HepG2 (cell line): ENCODE data around the gene TRA2B. TPM values are rescaled to one million over a fixed set of nuclear protein-coding genes. Genes with fewer than 3 reads are reported as not detected.

Experiments
- ARID3A ChIP-seq: IDR thresholded peaks from 2 replicates; pipeline ENCODE4 v1.6.1; 2012; ENCODE audit warnings: low read depth, low read length, improper control_type of control experiment
- ARNTL ChIP-seq: sonication (generic); formaldehyde crosslinking; IDR thresholded peaks from 2 replicates; pipeline ENCODE4 v1.4.0; 2020; ENCODE audit warnings: mild to moderate bottlenecking, missing genetic modification reagents
- IKZF4 ChIP-seq: sonication (generic); formaldehyde crosslinking; IDR thresholded peaks from 2 replicates; pipeline ENCODE4 v1.5.1; 2020; ENCODE audit warnings: borderline replicate concordance, mild to moderate bottlenecking, low read depth, missing genetic modification reagents; ENCODE audit errors: not compliant biosample characterization
- KAT7 ChIP-seq: IDR thresholded peaks from 2 replicates; pipeline ENCODE4 v1.6.1; 2018; ENCODE audit warnings: borderline replicate concordance, missing compliant biosample characterization
- LCORL ChIP-seq, 2 experiments: fragments of 450-650 bp in 1 of 2; sonication (generic) in 1 of 2; formaldehyde crosslinking in 1 of 2; IDR thresholded peaks; 2 replicates each; pipeline versions ENCODE4 v1.5.0 to v1.6.1; 2017 to 2020; ENCODE audit warnings: antibody characterized with exemption in 1 of 2, missing genetic modification reagents in 1 of 2
- ONECUT2 ChIP-seq: sonication (generic); formaldehyde crosslinking; IDR thresholded peaks from 2 replicates; pipeline ENCODE4 v1.4.0; 2020; ENCODE audit warnings: missing genetic modification reagents
- RBAK ChIP-seq: sonication (generic); formaldehyde crosslinking; IDR thresholded peaks from 2 replicates; pipeline ENCODE4 v1.5.1; 2020; ENCODE audit warnings: mild to moderate bottlenecking, missing genetic modification reagents
- RFXAP ChIP-seq: sonication (generic); formaldehyde crosslinking; IDR thresholded peaks from 2 replicates; pipeline ENCODE4 v1.4.0; 2020; ENCODE audit warnings: missing genetic modification reagents, borderline replicate concordance
- SOX6 ChIP-seq, 2 experiments: fragments of 450-650 bp in 1 of 2; sonication (generic) in 1 of 2; formaldehyde crosslinking in 1 of 2; IDR thresholded peaks; 2 replicates each; pipeline versions ENCODE4 v1.4.0 to v1.6.1; 2017 to 2020; ENCODE audit warnings: antibody characterized with exemption in 1 of 2, mild to moderate bottlenecking in 1 of 2, missing genetic modification reagents in 1 of 2
- TP53 ChIP-seq: sonication (generic); formaldehyde crosslinking; conservative IDR thresholded peaks from 2 replicates; pipeline ENCODE4 v1.4.0; 2020; ENCODE audit warnings: missing genetic modification reagents
- ZNF333 ChIP-seq: sonication (generic); formaldehyde crosslinking; IDR thresholded peaks from 2 replicates; pipeline ENCODE4 v1.4.0; 2020; ENCODE audit warnings: mild to moderate bottlenecking, missing genetic modification reagents, borderline replicate concordance
- ZNF382 ChIP-seq: sonication (generic); formaldehyde crosslinking; IDR thresholded peaks from 2 replicates; pipeline ENCODE4 v1.5.0; 2020; ENCODE audit warnings: missing genetic modification reagents, mild to moderate bottlenecking, borderline replicate concordance
- ZNF383 ChIP-seq: sonication (generic); formaldehyde crosslinking; IDR thresholded peaks from 2 replicates; pipeline ENCODE4 v1.4.0; 2020; ENCODE audit warnings: missing genetic modification reagents, mild to moderate bottlenecking, borderline replicate concordance
- ZNF607 ChIP-seq: sonication (generic); formaldehyde crosslinking; IDR thresholded peaks from 2 replicates; pipeline ENCODE4 v1.5.1; 2020; ENCODE audit warnings: missing genetic modification reagents, mild to moderate bottlenecking, borderline replicate concordance
- ZNF644 ChIP-seq: IDR thresholded peaks from 2 replicates; pipeline ENCODE4 v1.6.1; 2016; ENCODE audit warnings: low read depth
- ZNF704 ChIP-seq: sonication (generic); formaldehyde crosslinking; IDR thresholded peaks from 2 replicates; pipeline ENCODE4 v1.8.1; 2023; ENCODE audit warnings: mild to moderate bottlenecking, inconsistent platforms, moderate library complexity, missing genetic modification reagents, borderline replicate concordance
- ZNF878 ChIP-seq: sonication (generic); formaldehyde crosslinking; IDR thresholded peaks from 2 replicates; pipeline ENCODE4 v1.8.1; 2023; ENCODE audit warnings: mild to moderate bottlenecking, missing genetic modification reagents, moderate library complexity
- ZNF883 ChIP-seq: sonication (generic); formaldehyde crosslinking; IDR thresholded peaks from 2 replicates; pipeline ENCODE4 v1.5.1; 2020; ENCODE audit warnings: mild to moderate bottlenecking, missing genetic modification reagents; ENCODE audit errors: not compliant biosample characterization
- ZSCAN20 ChIP-seq: sonication (generic); formaldehyde crosslinking; IDR thresholded peaks from 2 replicates; pipeline ENCODE4 v1.4.0; 2020; ENCODE audit warnings: missing genetic modification reagents, mild to moderate bottlenecking, borderline replicate concordance
- polyA plus RNA-seq, 8 experiments: library from polyadenylated mRNA; depleted of rRNA in 3 of 8; stranded (reverse) in 7 of 8; unstranded in 1 of 8; fragments of >200 nt; fragmentation: Illumina TruSeq in 4 of 8; extraction: Trizol in 4 of 8; gene quantifications; 2 replicates each; pipeline versions ENCODE4 v1.2.1 to v1.2.3, GENCODE V29; 2011 to 2016; ENCODE audit warnings: low read depth in 4 of 8, missing spikeins in 1 of 8, mixed read lengths in 1 of 8; ENCODE audit not compliant: insufficient read depth in 1 of 8
- total RNA-seq, 5 experiments: library from RNA; depleted of rRNA; stranded (reverse); fragments of >200 nt; fragmentation: Illumina TruSeq; extraction: Trizol; gene quantifications; 2 replicates each; pipeline ENCODE4 v1.2.3, GENCODE V29; 2016; ENCODE audit warnings: low read depth in 1 of 5
- TF ChIP-seq, protein P1 (sequence below): sonication (generic); formaldehyde crosslinking; IDR thresholded peaks from 2 replicates; pipeline ENCODE4 v1.4.0; 2020; ENCODE audit warnings: missing genetic modification reagents, borderline replicate concordance

The TRA2B gene
- total and polyA plus RNA-seq, 2 of the 13 experiments (the other 11 are each of a cell fraction or from before 2014, with no cell fraction given), result 105 to 241 TPM

DNA sequence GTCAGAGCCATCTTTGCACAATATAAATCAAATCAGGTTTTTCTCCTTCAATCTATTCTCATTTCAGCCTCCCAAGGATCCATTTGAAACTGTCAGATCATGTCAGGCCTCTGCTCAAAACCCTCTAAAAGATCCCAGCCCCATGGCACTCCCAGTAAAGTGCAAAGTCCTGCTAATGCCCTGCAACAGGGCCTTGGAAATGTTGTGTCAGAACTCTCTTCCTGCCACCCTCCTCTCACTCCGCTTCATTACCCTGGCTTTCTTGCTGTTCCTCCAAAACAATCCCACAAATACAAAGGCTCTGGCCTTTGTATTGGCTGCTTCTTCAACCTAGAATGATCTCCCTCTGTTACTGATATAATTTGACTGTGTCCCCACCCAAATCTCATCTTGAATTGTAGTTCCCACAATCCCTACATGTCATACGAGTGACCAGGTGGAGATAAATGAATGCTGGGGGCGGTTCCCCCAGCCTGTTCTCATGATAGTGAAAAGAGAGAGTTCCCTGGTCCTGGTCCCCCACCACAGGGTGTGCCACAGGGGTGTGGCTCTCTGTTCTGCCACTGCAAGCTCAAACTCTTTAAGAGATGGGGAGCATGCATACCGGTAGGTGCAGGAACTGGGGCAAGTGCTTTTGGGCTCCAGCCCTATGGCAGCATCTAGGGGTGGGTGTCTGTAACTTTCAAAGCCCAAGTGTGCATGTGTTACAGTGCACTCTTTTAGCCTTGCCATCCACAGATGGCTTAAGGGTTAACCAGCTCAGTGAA, 22.9 kb upstream of the TRA2B start (continued):
- TF ChIP-seq ARID3A (no peak), ZNF883 (CRISPR knock-in tag) (no peak), ONECUT2 (CRISPR knock-in tag) (no peak), ZNF383 (CRISPR knock-in tag) (no peak), ZNF382 (CRISPR knock-in tag) (no peak), ZNF607 (peak; percentile 42; the same call in 1 of the 2 replicates), RBAK (no peak), ZNF644 (CRISPR knock-in tag) (peak; percentile 91), KAT7 (CRISPR knock-in tag) (0 out of 2 replicates have a peak, but pooled peaks have one; percentile 40), ZNF704 (no peak; the same call in 1 of the 2 replicates), RFXAP (CRISPR knock-in tag) (no peak), ZNF878 (CRISPR knock-in tag) (peak; percentile 49; the same call in 1 of the 2 replicates), ARNTL (CRISPR knock-in tag) (no peak), IKZF4 (CRISPR knock-in tag) (no peak), ZSCAN20 (CRISPR knock-in tag) (no peak), TP53 (CRISPR knock-in tag) (no peak), LCORL (IDR thresholded peaks at IDR 0.05) (no peak), LCORL (CRISPR knock-in tag; IDR thresholded peaks at IDR 0.05) (no peak), SOX6 (IDR thresholded peaks at IDR 0.05) (no peak), SOX6 (CRISPR knock-in tag; IDR thresholded peaks at IDR 0.05) (peak; percentile 42; the same call in 1 of the 2 replicates), ZNF333 (no peak)
- TF ChIP-seq, protein P1, sequence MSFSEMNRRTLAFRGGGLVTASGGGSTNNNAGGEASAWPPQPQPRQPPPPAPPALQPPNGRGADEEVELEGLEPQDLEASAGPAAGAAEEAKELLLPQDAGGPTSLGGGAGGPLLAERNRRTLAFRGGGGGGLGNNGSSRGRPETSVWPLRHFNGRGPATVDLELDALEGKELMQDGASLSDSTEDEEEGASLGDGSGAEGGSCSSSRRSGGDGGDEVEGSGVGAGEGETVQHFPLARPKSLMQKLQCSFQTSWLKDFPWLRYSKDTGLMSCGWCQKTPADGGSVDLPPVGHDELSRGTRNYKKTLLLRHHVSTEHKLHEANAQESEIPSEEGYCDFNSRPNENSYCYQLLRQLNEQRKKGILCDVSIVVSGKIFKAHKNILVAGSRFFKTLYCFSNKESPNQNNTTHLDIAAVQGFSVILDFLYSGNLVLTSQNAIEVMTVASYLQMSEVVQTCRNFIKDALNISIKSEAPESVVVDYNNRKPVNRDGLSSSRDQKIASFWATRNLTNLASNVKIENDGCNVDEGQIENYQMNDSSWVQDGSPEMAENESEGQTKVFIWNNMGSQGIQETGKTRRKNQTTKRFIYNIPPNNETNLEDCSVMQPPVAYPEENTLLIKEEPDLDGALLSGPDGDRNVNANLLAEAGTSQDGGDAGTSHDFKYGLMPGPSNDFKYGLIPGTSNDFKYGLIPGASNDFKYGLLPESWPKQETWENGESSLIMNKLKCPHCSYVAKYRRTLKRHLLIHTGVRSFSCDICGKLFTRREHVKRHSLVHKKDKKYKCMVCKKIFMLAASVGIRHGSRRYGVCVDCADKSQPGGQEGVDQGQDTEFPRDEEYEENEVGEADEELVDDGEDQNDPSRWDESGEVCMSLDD (CRISPR knock-in tag), result no peak
